ENCODE data around the gene TEAD4.

The TEAD4 gene

GRCh38 chr12:3002646-3003045, 43.4 kb downstream of the TEAD4 start:
- no peak for DNase-seq (ENCODE audit: low read depth in 2 of 2)

GRCh38 chr12:3003357-3003992, 44.3 kb downstream of the TEAD4 start:
- DNase-seq (ENCODE audit: low read depth in 2 of 2), result no peak

- DNase-seq (ENCODE audit: low read depth in 2 of 2), result no peak
Observed at GRCh38 chr12:3004655-3005565, 45.7 kb downstream of the TEAD4 start.

- DNase-seq (ENCODE audit: low read depth in 2 of 2), result no peak
Observed at GRCh38 chr12:3005736-3006135, 46.5 kb downstream of the TEAD4 start.

GRCh38 chr12:3009780-3010179, 50.6 kb downstream of the TEAD4 start:
- DNase-seq (ENCODE audit: low read depth in 2 of 2), result no peak

DNA sequence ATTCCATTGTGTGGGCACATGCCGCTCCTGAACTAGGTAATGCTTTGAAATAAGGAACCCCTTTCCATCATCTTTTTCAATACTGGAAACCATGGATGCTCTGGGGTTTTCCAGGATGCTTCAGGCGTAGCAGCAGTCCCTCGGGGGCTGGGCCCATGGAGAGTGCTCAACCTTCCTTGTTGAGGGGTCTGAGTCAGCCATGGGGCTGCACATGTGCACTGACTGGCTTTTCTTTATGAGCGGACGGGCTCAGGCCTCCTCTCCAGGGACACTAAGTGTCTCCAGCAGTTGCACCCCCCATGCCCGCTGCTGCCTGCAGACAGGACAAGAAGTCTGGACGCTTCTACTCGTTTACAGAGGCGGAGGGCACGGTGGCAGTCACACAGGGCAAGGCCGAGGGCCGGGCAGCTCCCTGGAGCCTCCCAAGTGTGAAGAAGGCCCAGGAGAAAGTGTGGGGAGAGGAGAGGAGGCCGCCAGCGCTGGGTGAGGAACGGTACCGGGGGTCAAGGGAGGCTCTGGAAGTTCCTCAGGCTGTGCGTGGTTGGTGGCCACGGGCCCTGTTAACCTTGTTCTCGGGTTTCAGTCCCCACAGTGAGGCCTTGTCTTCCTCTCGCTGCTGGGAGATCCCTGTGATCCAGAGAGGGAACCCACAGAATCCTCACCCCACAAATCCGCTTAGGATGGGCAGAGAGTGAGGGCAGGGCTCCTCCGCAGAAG, 51.2 kb downstream of the TEAD4 start:
- no peak for DNase-seq (ENCODE audit: low read depth in 2 of 2)

- DNase-seq (ENCODE audit: low read depth in 2 of 2), result no peak
Observed at GRCh38 chr12:3012786-3013185, 53.6 kb downstream of the TEAD4 start.

GRCh38 chr12:3014641-3015040, 55.4 kb downstream of the TEAD4 start:
- DNase-seq (ENCODE audit: low read depth in 2 of 2), result no peak

GRCh38 chr12:3015356-3015755, 56.2 kb downstream of the TEAD4 start:
- no peak for DNase-seq (ENCODE audit: low read depth in 2 of 2)

DNA sequence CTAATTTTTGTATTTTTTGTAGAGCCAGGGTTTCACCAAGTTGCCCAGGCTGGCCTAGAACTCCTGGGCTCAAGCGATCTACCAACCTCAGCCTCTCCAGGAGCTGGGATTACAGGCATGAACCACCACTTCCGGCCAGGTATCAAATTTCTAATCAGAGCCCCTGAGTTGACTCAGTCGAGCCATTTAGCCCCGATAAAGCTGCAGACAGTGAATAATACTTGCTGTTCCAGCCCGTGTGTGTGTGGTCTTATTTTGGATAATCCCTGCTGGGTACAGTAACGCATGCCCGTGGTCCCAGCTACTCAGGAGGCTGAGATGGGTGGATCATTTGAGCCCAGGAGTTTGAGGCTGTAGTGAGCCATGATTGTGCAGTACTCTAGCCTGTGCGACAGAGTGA, 57.0 kb downstream of the TEAD4 start:
- DNase-seq (ENCODE audit: low read depth in 2 of 2), result no peak

DNA sequence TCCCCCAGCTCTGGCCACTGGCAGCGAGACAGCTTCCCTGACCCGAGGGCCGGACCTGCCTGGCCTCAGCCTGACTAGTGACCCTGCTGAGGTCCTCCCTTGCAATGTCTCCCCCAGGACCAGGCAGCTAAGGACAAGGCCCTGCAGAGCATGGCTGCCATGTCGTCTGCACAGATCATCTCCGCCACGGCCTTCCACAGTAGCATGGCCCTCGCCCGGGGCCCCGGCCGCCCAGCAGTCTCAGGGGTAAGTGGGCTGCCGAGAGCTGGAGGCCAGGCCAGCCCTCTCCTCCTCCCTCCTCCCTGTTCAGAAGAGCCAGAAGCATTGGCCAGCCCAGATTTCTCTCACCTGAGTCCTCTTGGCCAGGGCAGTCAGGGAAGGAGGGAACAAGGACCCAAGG, 58.1 kb downstream of the TEAD4 start:
- DNase-seq (ENCODE audit: low read depth in 2 of 2), result no peak

- DNase-seq (ENCODE audit: low read depth in 2 of 2), result no peak
Observed at GRCh38 chr12:3018284-3019004, 59.2 kb downstream of the TEAD4 start.

DNA sequence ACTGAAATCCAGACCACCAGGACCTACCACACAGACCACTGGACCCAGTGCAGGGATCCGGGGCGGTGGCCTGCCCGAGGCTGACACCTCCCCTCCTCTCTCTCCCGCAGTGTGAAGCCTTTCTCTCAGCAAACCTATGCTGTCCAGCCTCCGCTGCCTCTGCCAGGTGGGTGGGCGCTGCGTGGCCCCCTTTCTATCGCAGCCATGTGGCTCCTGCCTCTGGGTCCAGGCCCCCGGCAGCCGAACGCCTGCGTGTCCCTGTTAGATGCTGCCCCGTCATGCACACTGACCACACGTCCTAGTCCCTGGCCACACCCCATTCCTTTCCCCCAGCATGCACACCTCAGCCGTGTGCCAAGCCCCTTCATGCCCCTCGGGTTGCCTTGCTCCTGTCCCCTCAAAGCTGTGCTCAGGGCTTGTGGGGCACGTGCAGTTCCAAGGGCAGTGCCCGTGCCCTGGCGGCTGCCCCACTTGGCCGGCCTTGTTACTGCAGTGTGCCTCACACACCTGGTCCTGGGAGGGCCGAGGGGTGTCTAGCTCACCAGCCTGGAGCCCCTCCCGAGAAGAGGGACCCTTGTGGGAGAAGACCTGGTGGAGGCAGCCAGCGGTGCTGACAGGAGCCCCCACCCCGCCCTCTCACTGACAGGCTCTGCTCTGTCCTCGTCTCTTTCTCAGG, 59.9 kb downstream of the TEAD4 start:
- DNase-seq (ENCODE audit: low read depth in 2 of 2), result no peak

- DNase-seq (ENCODE audit: low read depth in 2 of 2), result no peak
Observed at GRCh38 chr12:3020399-3020798, 61.2 kb downstream of the TEAD4 start.

GRCh38 chr12:3020850-3021435, 61.7 kb downstream of the TEAD4 start:
- DNase-seq (ENCODE audit: low read depth in 2 of 2), result no peak

- no peak for DNase-seq (ENCODE audit: low read depth in 2 of 2)
Observed at GRCh38 chr12:3022411-3022810, 63.2 kb downstream of the TEAD4 start.

DNA sequence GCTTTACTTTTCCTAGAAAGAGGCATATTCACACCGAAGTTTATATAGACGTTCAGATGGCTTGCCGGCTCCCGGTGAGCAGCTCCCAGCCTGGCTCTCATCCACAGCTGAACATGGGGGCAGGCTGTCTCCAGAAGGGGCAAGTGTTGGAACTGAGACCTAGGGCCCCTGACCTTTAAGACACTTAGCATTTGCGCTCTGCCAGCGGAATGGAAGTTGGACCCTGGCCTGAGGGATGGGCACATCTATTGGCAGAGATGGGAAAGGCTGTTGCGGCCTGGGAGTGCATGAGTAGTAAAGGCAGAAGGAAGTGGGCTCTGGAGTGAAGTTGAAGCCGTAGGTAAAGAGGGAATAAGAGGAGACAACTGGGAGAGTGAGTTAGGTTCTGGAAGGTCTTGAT, 63.8 kb downstream of the TEAD4 start:
- no peak for DNase-seq (ENCODE audit: low read depth in 2 of 2)

DNA sequence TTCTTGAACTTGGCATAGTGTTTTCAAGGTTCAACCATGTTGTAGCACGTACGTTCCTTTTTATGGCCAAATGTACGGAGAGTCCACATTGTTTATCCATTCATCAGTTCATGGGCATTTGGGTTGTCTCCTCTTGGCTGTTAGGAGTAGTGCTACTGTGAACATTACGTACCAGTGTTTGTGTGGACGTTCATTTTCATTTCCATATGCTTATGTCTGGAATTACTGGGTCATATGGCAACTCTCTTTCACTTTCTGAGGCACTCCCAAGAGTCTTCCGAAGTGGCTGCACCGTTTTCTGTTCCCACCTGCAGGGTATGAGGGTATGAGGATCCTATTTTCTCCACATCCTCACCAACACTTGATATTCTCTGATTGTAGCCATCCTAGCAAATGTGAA, 68.9 kb downstream of the TEAD4 start:
- DNase-seq (ENCODE audit: low read depth in 2 of 2), result no peak

GRCh38 chr12:3030821-3031429, 71.7 kb downstream of the TEAD4 start:
- DNase-seq (ENCODE audit: low read depth in 2 of 2), result no peak

GRCh38 chr12:3032161-3032560, 73.0 kb downstream of the TEAD4 start:
- no peak for DNase-seq (ENCODE audit: low read depth in 2 of 2)
